GM12878 (cell line): ENCODE data around the gene CDH16.
A peak's percentile ranks its signal among the peaks of the same experiment; 100 is the strongest.

Experiments used
- BCL11A ChIP-seq: IDR thresholded peaks from 2 replicates; pipeline ENCODE4 v1.6.1; 2011; ENCODE audit warnings: low read depth, low read length
- BRCA1 ChIP-seq: IDR thresholded peaks from 2 replicates; pipeline ENCODE4 v1.6.1; 2011; ENCODE audit warnings: low read depth, low read length, improper control_type of control experiment
- CHD2 ChIP-seq: IDR thresholded peaks from 2 replicates; pipeline ENCODE4 v1.6.1; 2011; ENCODE audit warnings: low read depth, low read length, improper control_type of control experiment, borderline replicate concordance
- CHD4 ChIP-seq: fragments of 200-600 bp; sonication (generic); IDR thresholded peaks from 2 replicates; pipeline ENCODE4 v1.6.1; 2016; ENCODE audit warnings: mild to moderate bottlenecking
- POLR2AphosphoS2 ChIP-seq: IDR thresholded peaks from 2 replicates; pipeline ENCODE4 v1.6.1; 2011; ENCODE audit warnings: low read depth, mild to moderate bottlenecking, low read length, improper control_type of control experiment, moderate library complexity
- RBBP5 ChIP-seq: fragments of 200-600 bp; sonication (generic); conservative IDR thresholded peaks from 2 replicates; pipeline ENCODE4 v1.6.1; 2016
- TF ChIP-seq, protein P1 (sequence below), 3 experiments: IDR thresholded peaks in 2 of 3; conservative IDR thresholded peaks in 1 of 3; 2 replicates each; pipeline ENCODE4 v1.5.1; 2011; ENCODE audit warnings: low read depth in 3 of 3, low read length in 3 of 3, mild to moderate bottlenecking in 3 of 3, control low read depth in 2 of 3, moderate library complexity in 2 of 3, inconsistent platforms in 1 of 3, mixed read lengths in 1 of 3; ENCODE audit not compliant: control insufficient read depth in 2 of 3, insufficient read depth in 1 of 3; ENCODE audit errors: extremely low read depth in 1 of 3
- TF ChIP-seq, protein P2 (sequence below): IDR thresholded peaks from 2 replicates; pipeline ENCODE4 v1.6.1; 2011; ENCODE audit warnings: low read depth, low read length, improper control_type of control experiment, borderline replicate concordance
- TF ChIP-seq, protein P3 (sequence below): fragments of 450-650 bp; IDR thresholded peaks from 2 replicates; pipeline ENCODE4 v1.6.1; 2016; ENCODE audit warnings: mild to moderate bottlenecking

DNA sequence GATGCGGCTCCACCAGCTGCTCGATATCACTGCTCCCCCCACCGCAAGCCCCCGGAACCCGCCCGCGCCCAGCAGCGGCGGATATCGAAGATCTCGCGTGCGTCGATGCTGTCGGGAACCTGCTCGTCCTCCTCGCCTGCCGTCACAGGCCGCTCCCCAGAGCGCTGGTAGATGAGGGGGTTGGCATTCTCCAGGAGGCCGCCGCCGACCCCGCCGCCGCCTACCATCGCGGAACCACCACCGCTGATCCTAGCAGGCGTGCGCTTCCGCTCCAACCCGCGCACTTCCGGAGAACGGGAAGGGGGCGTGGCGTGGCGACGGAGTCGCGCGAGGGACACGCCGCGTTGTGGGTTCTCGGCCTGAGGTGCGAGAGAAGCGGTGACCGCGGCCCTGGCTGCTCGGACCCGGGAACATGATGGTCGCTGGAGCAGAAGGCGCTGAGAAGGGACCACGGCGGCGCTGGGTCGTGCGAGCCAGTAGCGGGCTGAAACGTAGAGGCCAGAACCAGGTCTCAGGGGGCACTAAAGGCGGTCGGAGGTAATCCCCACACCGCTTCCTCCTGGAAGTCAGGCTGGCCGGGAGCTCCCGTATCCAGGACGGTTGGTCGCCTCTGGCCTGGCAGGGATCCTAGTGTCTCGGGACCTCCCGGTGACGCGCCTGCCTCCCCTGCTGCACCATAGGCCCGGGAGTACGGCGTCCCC is 15.6 kb upstream of the CDH16 start, which contains the start of gene CIAO2B:
- TF ChIP-seq POLR2AphosphoS2 (peak; percentile 72), CHD2 (peak; percentile 81), RBBP5 (no peak), BCL11A (no peak), BRCA1 (peak; percentile 43; the same call in 1 of the 2 replicates), CHD4 (no peak)
- TF ChIP-seq, protein P1, sequence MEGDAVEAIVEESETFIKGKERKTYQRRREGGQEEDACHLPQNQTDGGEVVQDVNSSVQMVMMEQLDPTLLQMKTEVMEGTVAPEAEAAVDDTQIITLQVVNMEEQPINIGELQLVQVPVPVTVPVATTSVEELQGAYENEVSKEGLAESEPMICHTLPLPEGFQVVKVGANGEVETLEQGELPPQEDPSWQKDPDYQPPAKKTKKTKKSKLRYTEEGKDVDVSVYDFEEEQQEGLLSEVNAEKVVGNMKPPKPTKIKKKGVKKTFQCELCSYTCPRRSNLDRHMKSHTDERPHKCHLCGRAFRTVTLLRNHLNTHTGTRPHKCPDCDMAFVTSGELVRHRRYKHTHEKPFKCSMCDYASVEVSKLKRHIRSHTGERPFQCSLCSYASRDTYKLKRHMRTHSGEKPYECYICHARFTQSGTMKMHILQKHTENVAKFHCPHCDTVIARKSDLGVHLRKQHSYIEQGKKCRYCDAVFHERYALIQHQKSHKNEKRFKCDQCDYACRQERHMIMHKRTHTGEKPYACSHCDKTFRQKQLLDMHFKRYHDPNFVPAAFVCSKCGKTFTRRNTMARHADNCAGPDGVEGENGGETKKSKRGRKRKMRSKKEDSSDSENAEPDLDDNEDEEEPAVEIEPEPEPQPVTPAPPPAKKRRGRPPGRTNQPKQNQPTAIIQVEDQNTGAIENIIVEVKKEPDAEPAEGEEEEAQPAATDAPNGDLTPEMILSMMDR (IDR thresholded peaks at IDR 0.05 in 2 of 3, conservative IDR thresholded peaks at IDR 0.05 in 1 of 3; ENCODE audit: control insufficient read depth in 2 of 3, extremely low read depth in 1 of 3, insufficient read depth in 1 of 3, low read depth in 3 of 3, low read length in 3 of 3), result no peak
- TF ChIP-seq, protein P2, sequence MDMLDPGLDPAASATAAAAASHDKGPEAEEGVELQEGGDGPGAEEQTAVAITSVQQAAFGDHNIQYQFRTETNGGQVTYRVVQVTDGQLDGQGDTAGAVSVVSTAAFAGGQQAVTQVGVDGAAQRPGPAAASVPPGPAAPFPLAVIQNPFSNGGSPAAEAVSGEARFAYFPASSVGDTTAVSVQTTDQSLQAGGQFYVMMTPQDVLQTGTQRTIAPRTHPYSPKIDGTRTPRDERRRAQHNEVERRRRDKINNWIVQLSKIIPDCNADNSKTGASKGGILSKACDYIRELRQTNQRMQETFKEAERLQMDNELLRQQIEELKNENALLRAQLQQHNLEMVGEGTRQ, result no peak
- TF ChIP-seq, protein P3, sequence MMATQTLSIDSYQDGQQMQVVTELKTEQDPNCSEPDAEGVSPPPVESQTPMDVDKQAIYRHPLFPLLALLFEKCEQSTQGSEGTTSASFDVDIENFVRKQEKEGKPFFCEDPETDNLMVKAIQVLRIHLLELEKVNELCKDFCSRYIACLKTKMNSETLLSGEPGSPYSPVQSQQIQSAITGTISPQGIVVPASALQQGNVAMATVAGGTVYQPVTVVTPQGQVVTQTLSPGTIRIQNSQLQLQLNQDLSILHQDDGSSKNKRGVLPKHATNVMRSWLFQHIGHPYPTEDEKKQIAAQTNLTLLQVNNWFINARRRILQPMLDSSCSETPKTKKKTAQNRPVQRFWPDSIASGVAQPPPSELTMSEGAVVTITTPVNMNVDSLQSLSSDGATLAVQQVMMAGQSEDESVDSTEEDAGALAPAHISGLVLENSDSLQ, result no peak
